Endothelial cell (in vitro differentiated cells): ENCODE results near the gene PPP2R2C. TPM values are rescaled to one million over a fixed set of nuclear protein-coding genes. Genes with fewer than 3 reads are reported as not detected.

Source experiments
- DNase-seq: peaks from one replicate; pipeline ENCODE4 v3.0.0; 2021; ENCODE audit warnings: low spot score
- H3K27ac Mint-ChIP-seq: one replicate; pipeline ENCODE4 v1.8.0; 2021; ENCODE audit warnings: mixed read lengths, inconsistent platforms; ENCODE audit not compliant: unreplicated experiment
- H3K27me3 Mint-ChIP-seq: one replicate; pipeline ENCODE4 v1.8.0; 2021; ENCODE audit warnings: mild to moderate bottlenecking, moderate library complexity, mixed read lengths, inconsistent platforms; ENCODE audit not compliant: unreplicated experiment
- H3K36me3 Mint-ChIP-seq: one replicate; pipeline ENCODE4 v1.8.0; 2021; ENCODE audit warnings: mild to moderate bottlenecking, low read depth, mixed read lengths, inconsistent platforms; ENCODE audit not compliant: unreplicated experiment
- H3K4me1 Mint-ChIP-seq: one replicate; pipeline ENCODE4 v1.8.0; 2021; ENCODE audit warnings: mild to moderate bottlenecking, mixed read lengths, inconsistent platforms; ENCODE audit not compliant: unreplicated experiment
- H3K4me3 Mint-ChIP-seq: one replicate; pipeline ENCODE4 v1.8.0; 2021; ENCODE audit warnings: mild to moderate bottlenecking, mixed read lengths, inconsistent platforms; ENCODE audit not compliant: unreplicated experiment
- H3K9me3 Mint-ChIP-seq: one replicate; pipeline ENCODE4 v1.8.0; 2021; ENCODE audit warnings: mixed read lengths, inconsistent platforms; ENCODE audit not compliant: unreplicated experiment
- total RNA-seq: library from RNA; stranded (reverse); fragmentation: NEBNext Ultra II Directional; extraction: Animal tissue kit (Norgen Biotek cat#: 25700); gene quantifications from one replicate; pipeline ENCODE4 v1.2.1, GENCODE V29; 2021; ENCODE audit not compliant: unreplicated experiment
- TF ChIP-seq, protein P1 (sequence below): fragments of 200-600 bp; sonication (generic); IDR thresholded peaks from one replicate; pipeline ENCODE4 v1.5.0; 2021; ENCODE audit warnings: antibody characterized with exemption; ENCODE audit not compliant: unreplicated experiment

The PPP2R2C gene
- total RNA-seq, 1 donor from 2014 or later = 1.7 TPM

DNA sequence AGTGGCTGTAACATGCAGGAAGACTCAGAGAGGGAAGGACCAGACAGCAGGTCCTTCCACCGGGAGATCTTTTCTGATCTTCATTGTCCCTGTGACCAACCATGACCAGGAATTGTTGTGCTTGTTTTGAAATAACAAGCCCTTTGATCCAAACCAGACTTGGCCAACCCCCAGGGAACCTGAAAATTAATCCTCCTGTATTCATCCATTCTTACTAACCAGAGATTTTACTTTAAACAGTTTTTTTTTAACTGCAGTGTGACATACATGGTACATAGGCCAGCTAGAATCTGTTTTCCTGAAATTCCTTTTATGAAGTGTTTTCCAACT lies 198.8 kb downstream of the PPP2R2C start:
- Mint-ChIP-seq H3K4me1 (peaks cover 30% of the 10 kb centered on the region), H3K27me3 (peaks cover 10% of the 10 kb centered on the region), H3K4me3 (peak overlapping the region; percentile 27), H3K36me3 (peaks cover 5% of the 10 kb centered on the region), H3K9me3 (no peaks in the 10 kb centered on the region), H3K27ac (no peak overlapping the region)
- DNase-seq = no peak
- TF ChIP-seq, protein P1, sequence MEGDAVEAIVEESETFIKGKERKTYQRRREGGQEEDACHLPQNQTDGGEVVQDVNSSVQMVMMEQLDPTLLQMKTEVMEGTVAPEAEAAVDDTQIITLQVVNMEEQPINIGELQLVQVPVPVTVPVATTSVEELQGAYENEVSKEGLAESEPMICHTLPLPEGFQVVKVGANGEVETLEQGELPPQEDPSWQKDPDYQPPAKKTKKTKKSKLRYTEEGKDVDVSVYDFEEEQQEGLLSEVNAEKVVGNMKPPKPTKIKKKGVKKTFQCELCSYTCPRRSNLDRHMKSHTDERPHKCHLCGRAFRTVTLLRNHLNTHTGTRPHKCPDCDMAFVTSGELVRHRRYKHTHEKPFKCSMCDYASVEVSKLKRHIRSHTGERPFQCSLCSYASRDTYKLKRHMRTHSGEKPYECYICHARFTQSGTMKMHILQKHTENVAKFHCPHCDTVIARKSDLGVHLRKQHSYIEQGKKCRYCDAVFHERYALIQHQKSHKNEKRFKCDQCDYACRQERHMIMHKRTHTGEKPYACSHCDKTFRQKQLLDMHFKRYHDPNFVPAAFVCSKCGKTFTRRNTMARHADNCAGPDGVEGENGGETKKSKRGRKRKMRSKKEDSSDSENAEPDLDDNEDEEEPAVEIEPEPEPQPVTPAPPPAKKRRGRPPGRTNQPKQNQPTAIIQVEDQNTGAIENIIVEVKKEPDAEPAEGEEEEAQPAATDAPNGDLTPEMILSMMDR = no peak

DNA sequence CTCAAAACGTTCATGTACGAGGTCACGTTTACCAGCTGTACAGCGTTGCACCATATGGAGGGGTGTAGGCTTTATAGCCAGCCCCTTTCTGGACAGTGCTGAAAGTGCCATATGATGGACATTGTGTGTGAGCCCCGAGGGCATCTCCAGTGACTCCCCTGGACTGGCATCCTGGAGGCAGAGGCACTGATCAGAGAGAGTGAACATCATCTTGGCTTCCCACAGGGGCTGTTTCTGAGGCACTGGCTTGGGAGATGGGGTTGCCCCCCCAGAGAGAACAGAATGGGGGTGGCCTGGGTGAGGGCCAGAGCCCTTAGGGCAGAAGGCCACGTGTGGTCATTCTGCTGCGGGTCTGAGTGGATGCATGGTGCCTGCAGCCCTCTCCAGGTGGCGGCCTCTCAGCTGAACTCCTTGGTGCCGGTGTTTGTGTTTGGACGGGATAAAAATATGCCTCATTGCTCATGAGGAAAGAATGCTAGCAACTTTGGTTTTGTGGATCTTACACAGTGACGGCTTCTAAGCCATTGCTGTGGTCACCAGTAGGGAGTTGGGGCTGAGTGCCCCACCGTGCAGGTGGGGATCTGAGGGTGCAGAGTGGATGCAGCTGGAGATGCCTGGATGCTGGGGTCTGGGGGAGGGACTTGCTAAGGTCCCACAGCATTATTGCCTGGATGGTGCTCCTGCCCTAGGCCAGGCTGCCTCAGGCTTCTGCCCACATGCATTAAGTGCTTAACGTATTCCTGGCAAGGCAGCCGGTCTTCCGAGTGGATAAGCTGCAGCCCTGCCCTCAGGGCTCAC lies 199.4 kb downstream of the PPP2R2C start:
- Mint-ChIP-seq H3K9me3 (no peaks in the 10 kb centered on the region), H3K4me1 (peaks cover 28% of the 10 kb centered on the region), H3K36me3 (peaks cover 5% of the 10 kb centered on the region), H3K27ac (no peak overlapping the region), H3K4me3 (no peak overlapping the region), H3K27me3 (peaks cover 10% of the 10 kb centered on the region)
- no peak for DNase-seq
- TF ChIP-seq, protein P1 = no peak

DNA sequence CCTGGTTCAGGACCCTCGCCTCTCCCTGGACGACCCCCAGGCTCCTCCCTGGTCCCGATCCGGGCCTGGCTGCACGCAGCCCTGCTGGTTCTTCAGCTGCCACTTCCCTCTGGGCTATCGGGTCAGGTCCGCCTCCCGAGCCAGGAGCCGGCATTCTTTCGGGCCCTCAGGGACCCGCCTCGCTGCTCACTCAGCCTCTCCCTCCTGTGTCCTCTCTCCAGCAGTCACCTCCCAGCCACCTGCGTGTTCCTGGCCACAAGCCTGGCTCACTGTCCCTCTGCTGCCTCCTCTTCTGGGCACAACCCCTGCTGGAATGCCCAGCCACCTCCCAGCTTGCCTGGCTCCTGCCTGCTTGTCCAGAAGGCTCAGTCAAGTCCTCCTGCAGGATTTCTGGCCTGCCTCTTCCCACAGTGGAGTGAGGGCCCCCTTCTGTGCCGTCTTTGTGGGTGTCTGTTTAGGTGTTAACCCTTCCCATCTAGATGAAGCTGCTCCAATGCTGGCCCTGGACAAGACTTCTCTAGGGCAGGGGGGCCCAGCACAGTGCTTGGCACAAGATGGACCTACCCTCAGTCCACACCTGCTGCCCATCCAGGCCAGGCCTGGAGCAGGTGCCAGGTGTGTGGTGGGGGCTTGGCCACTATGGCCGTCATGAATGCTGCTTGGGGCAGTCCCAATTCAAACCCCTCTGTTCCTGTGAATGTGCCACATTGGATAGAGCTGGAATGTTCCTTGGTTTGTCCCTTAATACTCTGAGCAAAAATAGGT lies 200.5 kb downstream of the PPP2R2C start:
- H3K27me3 Mint-ChIP-seq = peaks cover 8% of the 10 kb centered on the region
- TF ChIP-seq, protein P1 = no peak
- no peaks in the 10 kb centered on the region for H3K9me3 Mint-ChIP-seq
- no peak overlapping the region for H3K4me3 Mint-ChIP-seq
- H3K27ac Mint-ChIP-seq = no peak overlapping the region
- H3K36me3 Mint-ChIP-seq = peaks cover 3% of the 10 kb centered on the region
- peaks cover 38% of the 10 kb centered on the region for H3K4me1 Mint-ChIP-seq
- DNase-seq = no peak

DNA sequence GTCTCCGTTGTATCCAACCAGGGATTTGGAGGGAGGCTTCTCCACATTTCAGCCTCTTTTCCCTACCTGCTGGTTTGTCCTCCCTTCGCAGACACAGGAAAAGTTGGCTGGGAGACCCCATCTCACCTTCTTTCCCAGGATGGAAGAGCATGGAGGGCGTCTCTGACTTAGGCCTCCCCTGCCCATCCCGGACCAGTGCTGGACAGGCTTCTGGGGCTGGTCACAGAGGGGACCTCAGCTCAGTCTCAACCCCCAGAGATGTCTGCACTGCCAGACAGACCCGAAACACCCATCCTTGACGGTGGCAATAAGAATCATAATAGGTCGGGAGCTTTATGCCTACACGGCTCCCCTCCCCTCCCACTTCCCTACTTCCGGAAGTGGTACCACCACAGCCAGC lies 201.2 kb downstream of the PPP2R2C start:
- Mint-ChIP-seq H3K9me3 (no peaks in the 10 kb centered on the region), H3K27ac (no peak overlapping the region), H3K4me1 (peaks cover 38% of the 10 kb centered on the region), H3K36me3 (no peaks in the 10 kb centered on the region), H3K27me3 (peaks cover 8% of the 10 kb centered on the region), H3K4me3 (no peak overlapping the region)
- no peak for DNase-seq
- TF ChIP-seq, protein P1 = no peak

DNA sequence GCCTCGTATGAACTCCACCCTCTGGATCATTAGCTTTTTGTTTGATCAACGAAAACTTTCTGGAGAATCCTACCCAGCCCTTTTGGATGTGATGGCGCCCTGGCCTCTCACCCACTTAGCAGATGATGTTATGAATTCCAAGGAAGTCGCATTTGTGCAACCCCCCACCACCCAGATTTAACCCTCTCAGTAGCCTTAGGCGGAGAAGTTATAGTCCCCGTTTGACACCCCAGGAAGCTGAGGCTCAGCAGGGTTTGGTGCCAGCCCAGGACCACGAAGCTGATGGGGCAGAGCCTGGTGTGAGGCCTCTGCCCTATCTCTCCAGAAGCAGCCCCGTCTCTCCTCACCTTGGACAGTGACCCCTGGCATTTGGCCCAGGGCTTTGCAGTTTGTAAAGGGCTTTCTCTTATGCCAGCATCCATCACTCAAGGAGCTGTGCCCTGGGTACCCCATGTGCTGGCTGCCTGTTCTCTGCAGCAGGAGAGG lies 201.7 kb downstream of the PPP2R2C start:
- no peak for DNase-seq
- peaks cover 38% of the 10 kb centered on the region for H3K4me1 Mint-ChIP-seq
- H3K9me3 Mint-ChIP-seq = no peaks in the 10 kb centered on the region
- H3K27me3 Mint-ChIP-seq = peaks cover 8% of the 10 kb centered on the region
- H3K36me3 Mint-ChIP-seq = no peaks in the 10 kb centered on the region
- TF ChIP-seq, protein P1 = no peak
- H3K4me3 Mint-ChIP-seq = peak overlapping the region; percentile 96
- peak overlapping the region; percentile 73 for H3K27ac Mint-ChIP-seq
